K562 (cell line): Measurements from ENCODE around the gene PUM2. TPM values are rescaled to one million over a fixed set of nuclear protein-coding genes. Genes with fewer than 3 reads are reported as not detected.

Experiments used
- ATAC-seq: fragments of 200-7000 bp; cut with Tn5 transposase; 3 replicates; pipeline ENCODE4 v1.9.1; 2020; ENCODE audit warnings: moderate library complexity
- BruUV-seq: library from RNA; stranded (reverse); fragments of 400-500 nt; replicated peaks from 2 replicates; lab custom pipeline; 2021; lab: Mats Ljungman, UMichigan
- CTCF ChIA-PET: fragments of 300-600 bp; formaldehyde crosslinking; extraction: SDS; loops from one replicate; lab custom pipeline; 2021; ENCODE audit warnings: low intra/inter-chr PET ratio; lab: Yijun Ruan, JAX
- POLR2A ChIA-PET: fragments of 300-600, 350-650 bp; sonication (Branson Sonifier 250); formaldehyde crosslinking; extraction: SDS; loops from one replicate; lab custom pipeline; 2021; ENCODE audit warnings: antibody characterized with exemption, inconsistent platforms; lab: Yijun Ruan, JAX
- DNase-seq, 4 experiments: peaks; one replicate each; pipeline versions ENCODE4 v3.0.0 to v3.0.0-alpha.2; 2011 to 2018; ENCODE audit warnings: low spot score in 3 of 4, mixed read lengths in 3 of 4; ENCODE audit errors: extremely low read depth in 1 of 4
- FAIRE-seq: peaks from 2 replicates; lab custom pipeline; 2011; peaks lifted over from hg19 to GRCh38; lab: Jason Lieb, UNC
- H2AFZ ChIP-seq: 2 replicates; pipeline ENCODE4 v1.6.0; 2011; ENCODE audit warnings: low read depth, low read length, control low read depth, inconsistent platforms
- H3K27ac ChIP-seq: fragments of 200-600 bp; 3 replicates; pipeline ENCODE4 v1.8.0; 2011; ENCODE audit warnings: low read depth, mild to moderate bottlenecking, control low read depth, inconsistent platforms, low read length, moderate library complexity, mixed read lengths; ENCODE audit errors: extremely low read depth
- H3K27me3 ChIP-seq, 2 experiments: fragments of 300-600 bp in 1 of 2; 2 replicates in 1 of 2; 3 replicates in 1 of 2; pipeline versions ENCODE4 v1.6.0 to v1.8.0; 2011; ENCODE audit warnings: inconsistent platforms in 2 of 2, low read length in 2 of 2, mild to moderate bottlenecking in 1 of 2, mixed read lengths in 1 of 2, moderate library complexity in 1 of 2; ENCODE audit not compliant: control insufficient read depth in 2 of 2, insufficient read depth in 2 of 2
- H3K36me3 ChIP-seq: fragments of 300-600 bp; 3 replicates; pipeline ENCODE4 v1.8.0; 2011; ENCODE audit warnings: mild to moderate bottlenecking, low read length, inconsistent platforms; ENCODE audit not compliant: control insufficient read depth, insufficient read depth
- H3K4me1 ChIP-seq, 2 experiments: fragments of 200-600 bp in 1 of 2; replicated peaks in 1 of 2; 2 replicates in 1 of 2; 3 replicates in 1 of 2; pipeline versions ENCODE4 v1.5.1 to v1.8.0; 2011; ENCODE audit warnings: inconsistent platforms in 2 of 2, low read length in 2 of 2, mild to moderate bottlenecking in 1 of 2, mixed read lengths in 1 of 2, moderate library complexity in 1 of 2; ENCODE audit not compliant: control insufficient read depth in 2 of 2, insufficient read depth in 2 of 2
- H3K4me2 ChIP-seq: 2 replicates; pipeline ENCODE4 v1.6.1; 2011; ENCODE audit warnings: low read length, control low read depth, inconsistent platforms, mixed read lengths; ENCODE audit not compliant: insufficient read depth
- H3K4me3 ChIP-seq: fragments of 200-600 bp; sonication (generic), shearing (Covaris generic); 2 replicates; pipeline ENCODE4 v1.5.1; 2016; ENCODE audit warnings: control low read depth, inconsistent platforms
- H3K79me2 ChIP-seq: fragments of 200-600 bp; 3 replicates; pipeline ENCODE4 v1.8.0; 2011; ENCODE audit warnings: low read length, inconsistent platforms; ENCODE audit not compliant: control insufficient read depth, insufficient read depth
- H3K9ac ChIP-seq, 2 experiments: 2 replicates each; pipeline versions ENCODE4 v1.6.0 to v1.6.1; 2011; ENCODE audit warnings: low read depth in 2 of 2, low read length in 2 of 2, control low read depth in 1 of 2, inconsistent platforms in 1 of 2, mild to moderate bottlenecking in 1 of 2, mixed read lengths in 1 of 2; ENCODE audit not compliant: insufficient read depth in 1 of 2
- H3K9me1 ChIP-seq: one replicate; pipeline ENCODE4 v1.6.0; 2011; ENCODE audit warnings: inconsistent platforms, mild to moderate bottlenecking, low read length, moderate library complexity; ENCODE audit not compliant: control insufficient read depth, insufficient read depth
- H3K9me3 ChIP-seq: replicated peaks from 2 replicates; pipeline ENCODE4 v1.5.1; 2011; ENCODE audit warnings: low read depth, low read length, inconsistent platforms; ENCODE audit not compliant: control insufficient read depth, insufficient read depth
- H4K20me1 ChIP-seq: replicated peaks from 2 replicates; pipeline ENCODE4 v1.6.1; 2011; ENCODE audit warnings: low read length, inconsistent platforms, mixed read lengths; ENCODE audit not compliant: control insufficient read depth, insufficient read depth
- CEBPG ChIP-seq, 3 experiments: fragments of 200-800 bp in 1 of 3; sonication (Bioruptor generic) in 1 of 3; sonication (generic) in 1 of 3; formaldehyde crosslinking in 1 of 3; IDR thresholded peaks in 2 of 3; conservative IDR thresholded peaks in 1 of 3; 2 replicates each; pipeline versions ENCODE4 v1.6.1 to v1.8.0; 2016 to 2022; ENCODE audit warnings: missing compliant biosample characterization in 2 of 3, missing genetic modification characterization in 2 of 3, mild to moderate bottlenecking in 1 of 3, missing genetic modification reagents in 1 of 3
- FOXO4 ChIP-seq: fragments of 450-650 bp; formaldehyde crosslinking; IDR thresholded peaks from 2 replicates; pipeline ENCODE4 v1.4.0; 2020; ENCODE audit warnings: mild to moderate bottlenecking, moderate library complexity
- ZNF280A ChIP-seq: fragments of 450-650 bp; IDR thresholded peaks from 2 replicates; pipeline ENCODE4 v1.6.1; 2018; ENCODE audit warnings: mild to moderate bottlenecking, low read depth; ENCODE audit not compliant: partially characterized antibody
- ZNF639 ChIP-seq, 2 experiments: fragments of 200-800 bp in 1 of 2; sonication (Bioruptor generic) in 1 of 2; sonication (generic) in 1 of 2; formaldehyde crosslinking in 1 of 2; IDR thresholded peaks in 1 of 2; conservative IDR thresholded peaks in 1 of 2; 2 replicates each; pipeline versions ENCODE4 v1.5.0 to v1.6.1; 2016 to 2020; ENCODE audit warnings: missing compliant biosample characterization in 1 of 2, missing genetic modification characterization in 1 of 2, missing genetic modification reagents in 1 of 2
- WGBS: fragments of 100-300 bp; shearing (Covaris generic); methylation state at CpG from one replicate; pipeline ENCODE4 v1.1.6; 2016; ENCODE audit warnings: low coverage, mixed read lengths; ENCODE audit not compliant: insufficient coverage; ENCODE audit errors: missing lambda C conversion rate; 5-methylcytosine and 5-hydroxymethylcytosine counted together
- in situ Hi-C: fragments of 300-500 bp; cut with MboI; formaldehyde crosslinking; loops from 4 replicates; pipeline ENCODE4 v1.15.0; 2018; ENCODE audit warnings: inconsistent platforms, mixed read lengths
- intact Hi-C: fragments of 100-400 bp; cut with micrococcal nuclease; formaldehyde crosslinking; loops from 2 replicates; pipeline ENCODE4 v1.14.2; 2022
- polyA plus RNA-seq, 8 experiments: library from polyadenylated mRNA; depleted of rRNA in 4 of 8; stranded (reverse) in 5 of 8; unstranded in 3 of 8; fragments of >200 nt; fragmentation: Nextera tagmentation in 2 of 8; fragmentation: Illumina TruSeq in 1 of 8; extraction: Ambion mirVana in 2 of 8; extraction: Trizol in 1 of 8; gene quantifications; 2 replicates each; pipeline versions ENCODE4 v1.2.1 to v1.2.3, GENCODE V29; 2011 to 2014; ENCODE audit warnings: inconsistent platforms in 1 of 8, missing spikeins in 1 of 8
- total RNA-seq, 7 experiments: library from RNA; depleted of rRNA in 6 of 7; stranded (reverse); fragments of >200 nt in 6 of 7; fragmentation: Illumina TruSeq in 2 of 7; extraction: Trizol in 2 of 7; gene quantifications; 2 replicates each; pipeline versions ENCODE4 v1.2.1 to v1.2.3, GENCODE V29; 2011 to 2021; ENCODE audit warnings: low replicate concordance in 1 of 7

Gene PUM2
- total and polyA plus RNA-seq, 9 of the 15 experiments (the other 6 are each of a cell fraction or from before 2014, with no cell fraction given) = 13.4 to 61.9 (median 28.3) TPM

- TF ChIP-seq ZNF280A = no peak
- TF ChIP-seq, all 486 proteins: peak for 0
Observed at GRCh38 chr2:20292984-20293383, 57.7 kb downstream of the PUM2 start (continued).

- H3K36me3 ChIP-seq = peaks cover 78% of the 10 kb centered on the region
- POLR2A ChIA-PET = interaction anchor here (0.6 kb wide), 2 partner anchors 28 to 209 kb away, joined by 3 read pairs; no protein-coding TSS in a partner anchor
- CTCF ChIA-PET = interaction anchor here (0.7 kb wide), 1 partner anchor 335 kb away, joined by 4 read pairs; no protein-coding TSS in a partner anchor
- BruUV-seq = no TSS peak
- intact Hi-C loops (loop anchor here (2.0 kb wide), 2 partner anchors 191 to 335 kb away; no protein-coding TSS in a partner anchor), in situ Hi-C loops (no loop called here)
- no peaks in the 10 kb centered on the region for H3K9me3 ChIP-seq
- peaks cover 21% of the 10 kb centered on the region; the same call in 2 of the 3 replicates for H3K79me2 ChIP-seq
- ATAC-seq (no peak), DNase-seq (no peak), FAIRE-seq (no peak)
- H3K4me3 ChIP-seq = no peak overlapping the region
- H3K27ac ChIP-seq = no peak overlapping the region
- H3K27me3 ChIP-seq = no peaks in the 10 kb centered on the region
- no peaks in the 10 kb centered on the region for H4K20me1 ChIP-seq
- H2AFZ ChIP-seq = no peak overlapping the region
- H3K9ac ChIP-seq = no peak overlapping the region
- H3K9me1 ChIP-seq = no peaks in the 10 kb centered on the region
- TF ChIP-seq CEBPG (CRISPR knock-in tag; IDR thresholded peaks at IDR 0.05) (no peak), CEBPG (tag; conservative IDR thresholded peaks at IDR 0.05 in 1 of 2, IDR thresholded peaks at IDR 0.05 in 1 of 2) (0 out of 4 replicates have a peak, but pooled peaks of 1 of the 2 experiments have one; percentile 5), FOXO4 (CRISPR knock-in tag) (no peak), ZNF639 (CRISPR knock-in tag; conservative IDR thresholded peaks at IDR 0.05 in 1 of 2, IDR thresholded peaks at IDR 0.05 in 1 of 2) (no peak)
- 92% methylated on average over 11 of the region's 13 CpGs for WGBS
- H3K4me2 ChIP-seq = no peak overlapping the region
- peaks cover 4 to 7% of the 10 kb centered on the region in 2 experiments; a peak in 3 of 5 replicates for H3K4me1 ChIP-seq
Observed at GRCh38 chr2:20291846-20292408, 58.7 kb downstream of the PUM2 start.
